GM21786 (cell line): ENCODE results near the gene LRRFIP2.
"Not testable (repeated sequence)": the region's sequence is repeated elsewhere in the genome, so short reads cannot be mapped to it uniquely, and the experiment has no call there.

Experiments used
- ATAC-seq: cut with Tn5 transposase; IDR thresholded peaks from one replicate; pipeline ENCODE4 v1.9.1; 2021; ENCODE audit not compliant: unreplicated experiment

Gene LRRFIP2

GRCh38 chr3:37075955-37076354 lies 98.4 kb downstream of the LRRFIP2 start:
- ATAC-seq, result no peak

GRCh38 chr3:37074178-37074577 lies 100.2 kb downstream of the LRRFIP2 start:
- no peak for ATAC-seq

GRCh38 chr3:37072892-37073291 lies 101.5 kb downstream of the LRRFIP2 start:
- no peak for ATAC-seq

- ATAC-seq, result no peak
Observed at GRCh38 chr3:37071921-37072320, 102.5 kb downstream of the LRRFIP2 start.

GRCh38 chr3:37068031-37068430 lies 106.4 kb downstream of the LRRFIP2 start:
- no peak for ATAC-seq

- ATAC-seq, result no peak
Observed at GRCh38 chr3:37067577-37067976, 106.8 kb downstream of the LRRFIP2 start.

- ATAC-seq, result no peak
Observed at GRCh38 chr3:37064747-37065146, 109.6 kb downstream of the LRRFIP2 start.

GRCh38 chr3:37058117-37058516 lies 116.3 kb downstream of the LRRFIP2 start:
- no peak for ATAC-seq

GRCh38 chr3:37056826-37057225 lies 117.6 kb downstream of the LRRFIP2 start:
- no peak for ATAC-seq

GRCh38 chr3:37055077-37055476 lies 119.3 kb downstream of the LRRFIP2 start:
- ATAC-seq, result not testable (repeated sequence)

GRCh38 chr3:37054370-37054769 lies 120.0 kb downstream of the LRRFIP2 start:
- ATAC-seq, result peak; percentile 87

GRCh38 chr3:37053753-37054152 lies 120.6 kb downstream of the LRRFIP2 start:
- no peak for ATAC-seq

GRCh38 chr3:37053337-37053736 lies 121.0 kb downstream of the LRRFIP2 start:
- ATAC-seq, result no peak

- ATAC-seq, result no peak
Observed at GRCh38 chr3:37052860-37053259, 121.5 kb downstream of the LRRFIP2 start.

GRCh38 chr3:37050282-37050681 lies 124.1 kb downstream of the LRRFIP2 start:
- no peak for ATAC-seq

GRCh38 chr3:37042712-37043111 lies 131.7 kb downstream of the LRRFIP2 start:
- not testable (repeated sequence) for ATAC-seq

GRCh38 chr3:37041546-37042195 lies 132.7 kb downstream of the LRRFIP2 start:
- ATAC-seq, result no peak

- ATAC-seq, result no peak
Observed at GRCh38 chr3:37040231-37040630, 134.2 kb downstream of the LRRFIP2 start.

- no peak for ATAC-seq
Observed at GRCh38 chr3:37039161-37039846, 135.1 kb downstream of the LRRFIP2 start.

GRCh38 chr3:37037352-37037751 lies 137.0 kb downstream of the LRRFIP2 start:
- no peak for ATAC-seq

GRCh38 chr3:37032961-37033360 lies 141.4 kb downstream of the LRRFIP2 start:
- ATAC-seq, result no peak

GRCh38 chr3:37031096-37031682 lies 143.2 kb downstream of the LRRFIP2 start:
- ATAC-seq, result no peak
